ENCODE data around the gene MRPS7. TPM values are rescaled to one million over a fixed set of nuclear protein-coding genes. Genes with fewer than 3 reads are reported as not detected.

MRPS7 gene
- 48.8 and 58.7 TPM in 2 replicates for total RNA-seq (2014; rRNA removed; shearing (Covaris generic); ENCODE audit: low replicate concordance)

- peak within 1 kb of the TSS; percentile 75 for H3K4me2 ChIP-seq (ENCODE audit: low read depth, low read length, poor library complexity, severe bottlenecking)
- H3K9me3 ChIP-seq (ENCODE audit: low read length), result no peaks in the 10 kb centered on the region
- H3K4me1 ChIP-seq (ENCODE audit: low read length), result peaks cover 28% of the 10 kb centered on the region
- peak within 1 kb of the TSS; percentile 84 for H3K4me3 ChIP-seq (ENCODE audit: low read length)
- H2AFZ ChIP-seq (ENCODE audit: low read length), result peak within 1 kb of the TSS; percentile 77
- peaks cover 65% of the 10 kb centered on the region for H3K79me2 ChIP-seq (ENCODE audit: low read length)
- H3K27me3 ChIP-seq (ENCODE audit: low read length), result no peaks in the 10 kb centered on the region
- peak within 1 kb of the TSS; percentile 87 for H3K27ac ChIP-seq (ENCODE audit: low read length)
- H3K9ac ChIP-seq (ENCODE audit: low read length), result peak within 1 kb of the TSS; percentile 94
- H3K36me3 ChIP-seq (ENCODE audit: insufficient read depth, low read length), result peaks cover 12% of the 10 kb centered on the region; the same call in 1 of the 2 replicates
- no peaks in the 10 kb centered on the region for H4K20me1 ChIP-seq (ENCODE audit: insufficient read depth, low read depth, low read length)
- peak; percentile 98 for DNase-seq
- no peaks in the 10 kb centered on the region for H3K9me2 ChIP-seq (replicated peaks; ENCODE audit: insufficient read depth, low read length)
These were observed at the start of gene MRPS7, which contains the start of gene GGA3 for GRCh38 chr17:75261336-75262111. TSS of gene MRPS7 (plus strand) at chr17:75261879. CDS start at chr17:75261901, 22 bp downstream. TSS of gene GGA3 (minus strand) at chr17:75261606. CDS start at chr17:75261587, 19 bp downstream.

GRCh38 chr17:75218131-75218530 lies 43.5 kb upstream of the MRPS7 start:
- Histone ChIP-seq H3K9me2 (replicated peaks; ENCODE audit: insufficient read depth, low read length) (no peaks in the 10 kb centered on the region), H3K9me3 (ENCODE audit: low read length) (no peaks in the 10 kb centered on the region), H3K79me2 (ENCODE audit: low read length) (peaks cover 9% of the 10 kb centered on the region; the same call in 1 of the 2 replicates), H2AFZ (ENCODE audit: low read length) (no peak overlapping the region), H3K36me3 (ENCODE audit: insufficient read depth, low read length) (peaks cover 41% of the 10 kb centered on the region; the same call in 1 of the 2 replicates), H3K9ac (ENCODE audit: low read length) (no peak overlapping the region), H3K4me3 (ENCODE audit: low read length) (no peak overlapping the region), H3K4me2 (ENCODE audit: low read depth, low read length, poor library complexity, severe bottlenecking) (no peak overlapping the region), H4K20me1 (ENCODE audit: insufficient read depth, low read depth, low read length) (no peaks in the 10 kb centered on the region), H3K27ac (ENCODE audit: low read length) (no peak overlapping the region), H3K27me3 (ENCODE audit: low read length) (no peaks in the 10 kb centered on the region), H3K4me1 (ENCODE audit: low read length) (no peaks in the 10 kb centered on the region)
- no peak for DNase-seq

GRCh38 chr17:75219815-75220214 lies 41.9 kb upstream of the MRPS7 start:
- DNase-seq, result no peak
- Histone ChIP-seq H2AFZ (ENCODE audit: low read length) (no peak overlapping the region), H3K4me1 (ENCODE audit: low read length) (no peaks in the 10 kb centered on the region), H3K27ac (ENCODE audit: low read length) (no peak overlapping the region), H3K9me2 (replicated peaks; ENCODE audit: insufficient read depth, low read length) (no peaks in the 10 kb centered on the region), H3K79me2 (ENCODE audit: low read length) (peaks cover 9% of the 10 kb centered on the region; the same call in 1 of the 2 replicates), H3K4me3 (ENCODE audit: low read length) (no peak overlapping the region), H3K36me3 (ENCODE audit: insufficient read depth, low read length) (peaks cover 31% of the 10 kb centered on the region; the same call in 1 of the 2 replicates), H3K27me3 (ENCODE audit: low read length) (no peaks in the 10 kb centered on the region), H3K9me3 (ENCODE audit: low read length) (no peaks in the 10 kb centered on the region), H4K20me1 (ENCODE audit: insufficient read depth, low read depth, low read length) (no peaks in the 10 kb centered on the region), H3K4me2 (ENCODE audit: low read depth, low read length, poor library complexity, severe bottlenecking) (no peak overlapping the region), H3K9ac (ENCODE audit: low read length) (no peak overlapping the region)

GRCh38 chr17:75225016-75225415 lies 36.7 kb upstream of the MRPS7 start:
- Histone ChIP-seq H3K9ac (ENCODE audit: low read length) (no peak overlapping the region), H4K20me1 (ENCODE audit: insufficient read depth, low read depth, low read length) (no peaks in the 10 kb centered on the region), H3K4me1 (ENCODE audit: low read length) (no peaks in the 10 kb centered on the region), H2AFZ (ENCODE audit: low read length) (no peak overlapping the region), H3K27me3 (ENCODE audit: low read length) (no peaks in the 10 kb centered on the region), H3K9me3 (ENCODE audit: low read length) (no peaks in the 10 kb centered on the region), H3K79me2 (ENCODE audit: low read length) (no peaks in the 10 kb centered on the region), H3K4me3 (ENCODE audit: low read length) (no peak overlapping the region), H3K36me3 (ENCODE audit: insufficient read depth, low read length) (peaks cover 16% of the 10 kb centered on the region; the same call in 1 of the 2 replicates), H3K4me2 (ENCODE audit: low read depth, low read length, poor library complexity, severe bottlenecking) (no peak overlapping the region), H3K9me2 (replicated peaks; ENCODE audit: insufficient read depth, low read length) (no peaks in the 10 kb centered on the region), H3K27ac (ENCODE audit: low read length) (no peak overlapping the region)
- DNase-seq, result no peak

- H3K4me2 ChIP-seq (ENCODE audit: low read depth, low read length, poor library complexity, severe bottlenecking), result no peak overlapping the region
These were observed 34.0 kb upstream of the MRPS7 start for GRCh38 chr17:75227729-75228128.

GRCh38 chr17:75228305-75228704 lies 33.4 kb upstream of the MRPS7 start:
- Histone ChIP-seq H3K4me1 (ENCODE audit: low read length) (no peaks in the 10 kb centered on the region), H3K27ac (ENCODE audit: low read length) (no peak overlapping the region), H3K9ac (ENCODE audit: low read length) (no peak overlapping the region), H3K4me2 (ENCODE audit: low read depth, low read length, poor library complexity, severe bottlenecking) (no peak overlapping the region), H2AFZ (ENCODE audit: low read length) (no peak overlapping the region), H3K4me3 (ENCODE audit: low read length) (no peak overlapping the region), H3K9me2 (replicated peaks; ENCODE audit: insufficient read depth, low read length) (no peaks in the 10 kb centered on the region), H3K9me3 (ENCODE audit: low read length) (no peaks in the 10 kb centered on the region), H3K79me2 (ENCODE audit: low read length) (no peaks in the 10 kb centered on the region), H3K36me3 (ENCODE audit: insufficient read depth, low read length) (peaks cover 22% of the 10 kb centered on the region), H4K20me1 (ENCODE audit: insufficient read depth, low read depth, low read length) (no peaks in the 10 kb centered on the region), H3K27me3 (ENCODE audit: low read length) (no peaks in the 10 kb centered on the region)
- DNase-seq, result no peak

More at GRCh38 chr17:75227729-75228128, 34.0 kb upstream of the MRPS7 start:
- H3K27ac ChIP-seq (ENCODE audit: low read length), result no peak overlapping the region
- no peak for DNase-seq
- H3K9ac ChIP-seq (ENCODE audit: low read length), result no peak overlapping the region
- no peaks in the 10 kb centered on the region for H3K79me2 ChIP-seq (ENCODE audit: low read length)
- H3K4me1 ChIP-seq (ENCODE audit: low read length), result no peaks in the 10 kb centered on the region
- no peak overlapping the region for H3K4me3 ChIP-seq (ENCODE audit: low read length)
- H3K9me3 ChIP-seq (ENCODE audit: low read length), result no peaks in the 10 kb centered on the region
- H3K9me2 ChIP-seq (replicated peaks; ENCODE audit: insufficient read depth, low read length), result no peaks in the 10 kb centered on the region
- no peaks in the 10 kb centered on the region for H3K27me3 ChIP-seq (ENCODE audit: low read length)
- H3K36me3 ChIP-seq (ENCODE audit: insufficient read depth, low read length), result peaks cover 22% of the 10 kb centered on the region
- H4K20me1 ChIP-seq (ENCODE audit: insufficient read depth, low read depth, low read length), result no peaks in the 10 kb centered on the region
- H2AFZ ChIP-seq (ENCODE audit: low read length), result no peak overlapping the region

GRCh38 chr17:75228847-75229246 lies 32.8 kb upstream of the MRPS7 start:
- H3K4me1 ChIP-seq (ENCODE audit: low read length), result no peaks in the 10 kb centered on the region
- no peaks in the 10 kb centered on the region for H3K79me2 ChIP-seq (ENCODE audit: low read length)
- no peaks in the 10 kb centered on the region for H3K9me2 ChIP-seq (replicated peaks; ENCODE audit: insufficient read depth, low read length)
- H3K9ac ChIP-seq (ENCODE audit: low read length), result no peak overlapping the region
- no peak overlapping the region for H3K27ac ChIP-seq (ENCODE audit: low read length)
- H3K9me3 ChIP-seq (ENCODE audit: low read length), result no peaks in the 10 kb centered on the region
- H3K36me3 ChIP-seq (ENCODE audit: insufficient read depth, low read length), result peaks cover 22% of the 10 kb centered on the region
- H4K20me1 ChIP-seq (ENCODE audit: insufficient read depth, low read depth, low read length), result no peaks in the 10 kb centered on the region
- H3K4me2 ChIP-seq (ENCODE audit: low read depth, low read length, poor library complexity, severe bottlenecking), result no peak overlapping the region
- no peak overlapping the region for H3K4me3 ChIP-seq (ENCODE audit: low read length)
- no peak for DNase-seq
- no peak overlapping the region for H2AFZ ChIP-seq (ENCODE audit: low read length)
- no peaks in the 10 kb centered on the region for H3K27me3 ChIP-seq (ENCODE audit: low read length)

GRCh38 chr17:75231071-75231470 lies 30.6 kb upstream of the MRPS7 start:
- H3K27ac ChIP-seq (ENCODE audit: low read length), result no peak overlapping the region
- no peaks in the 10 kb centered on the region for H3K9me3 ChIP-seq (ENCODE audit: low read length)
- no peaks in the 10 kb centered on the region for H3K79me2 ChIP-seq (ENCODE audit: low read length)
- H3K4me3 ChIP-seq (ENCODE audit: low read length), result no peak overlapping the region
- H3K27me3 ChIP-seq (ENCODE audit: low read length), result no peaks in the 10 kb centered on the region
- H3K9ac ChIP-seq (ENCODE audit: low read length), result no peak overlapping the region
- DNase-seq, result no peak
- H3K4me1 ChIP-seq (ENCODE audit: low read length), result no peaks in the 10 kb centered on the region
- H3K4me2 ChIP-seq (ENCODE audit: low read depth, low read length, poor library complexity, severe bottlenecking), result no peak overlapping the region
- H4K20me1 ChIP-seq (ENCODE audit: insufficient read depth, low read depth, low read length), result no peaks in the 10 kb centered on the region
- no peaks in the 10 kb centered on the region for H3K9me2 ChIP-seq (replicated peaks; ENCODE audit: insufficient read depth, low read length)
- peaks cover 31% of the 10 kb centered on the region for H3K36me3 ChIP-seq (ENCODE audit: insufficient read depth, low read length)
- H2AFZ ChIP-seq (ENCODE audit: low read length), result no peak overlapping the region
